ENCODE data around the gene GPC5. TPM values are rescaled to one million over a fixed set of nuclear protein-coding genes. Genes with fewer than 3 reads are reported as not detected.

The GPC5 gene
- total RNA-seq, 1 experiment from 2014 or later, result 0.15 TPM

GRCh38 chr13:92621985-92622384, 1223.6 kb downstream of the GPC5 start:
- Mint-ChIP-seq H3K4me1 (no peaks in the 10 kb centered on the region; a peak in 1 of 4 replicates), H3K9me3 (no peaks in the 10 kb centered on the region), H3K27ac (no peak overlapping the region), H3K4me3 (no peak overlapping the region), H3K27me3 (ENCODE audit: low read depth) (no peaks in the 10 kb centered on the region), H3K36me3 (ENCODE audit: insufficient read depth in 1 of 3, low read depth in 3 of 3) (no peaks in the 10 kb centered on the region)
- H3K4ac ChIP-seq (ENCODE audit: low read depth, low read length), result no peak overlapping the region
- H3K9me3 ChIP-seq (ENCODE audit: control insufficient read depth, low read depth, low read length), result no peaks in the 10 kb centered on the region
- H3K27me3 ChIP-seq (ENCODE audit: insufficient read depth, low read length), result no peaks in the 10 kb centered on the region
- no peak overlapping the region for H2BK15ac ChIP-seq (ENCODE audit: low read depth, low read length)
- no peak overlapping the region for H4K5ac ChIP-seq (ENCODE audit: insufficient read length, low read depth, low read length)
- no peak overlapping the region for H2BK5ac ChIP-seq (ENCODE audit: insufficient read length, low read length)
- WGBS (ENCODE audit: extremely low coverage, insufficient read length, low lambda C conversion rate), result no CpG with 5 or more reads among the region's 5 CpGs
- no peak overlapping the region for H3K27ac ChIP-seq (ENCODE audit: insufficient read length, low read depth, low read length)
- H3K23ac ChIP-seq (ENCODE audit: insufficient read length, low read depth, low read length), result no peak overlapping the region
- no peak overlapping the region for H3K18ac ChIP-seq (ENCODE audit: insufficient read length, low read depth, low read length)
- H2BK120ac ChIP-seq (ENCODE audit: low read depth, low read length, poor library complexity, severe bottlenecking), result no peak overlapping the region
- H2BK12ac ChIP-seq (ENCODE audit: insufficient read length, low read depth, low read length), result no peak overlapping the region
- no peak overlapping the region for H3K9ac ChIP-seq (ENCODE audit: extremely low read depth, insufficient read length, low read length)
- no peak overlapping the region for H3K56ac ChIP-seq (ENCODE audit: insufficient read length, low read depth, low read length)
- H3K23me2 ChIP-seq (ENCODE audit: insufficient read length, low read depth, low read length, poor library complexity, severe bottlenecking), result no peaks in the 10 kb centered on the region
- no peaks in the 10 kb centered on the region for H3K79me1 ChIP-seq (ENCODE audit: insufficient read depth, low read depth, low read length, poor library complexity, severe bottlenecking)
- H2AFZ ChIP-seq (ENCODE audit: low read length), result no peak overlapping the region
- no peak overlapping the region for H3T11ph ChIP-seq (ENCODE audit: low read length)
- H3K4me1 ChIP-seq (ENCODE audit: insufficient read depth, low read length), result no peaks in the 10 kb centered on the region
- DNase-seq, result no peak
- H2BK20ac ChIP-seq (ENCODE audit: low read depth, low read length, poor library complexity, severe bottlenecking), result no peak overlapping the region
- H2AK5ac ChIP-seq (ENCODE audit: insufficient read length, low read length), result no peak overlapping the region
- no peak for TF ChIP-seq CTCF (conservative IDR thresholded peaks at IDR 0.05)
- no peak overlapping the region for H3K4me2 ChIP-seq (ENCODE audit: insufficient read depth, insufficient read length, low read length)
- no peaks in the 10 kb centered on the region for H3K79me2 ChIP-seq (ENCODE audit: insufficient read depth, low read length)
- no peak overlapping the region for H3K14ac ChIP-seq (ENCODE audit: insufficient read depth, low read length)
- no peak overlapping the region for H4K8ac ChIP-seq (replicated peaks; ENCODE audit: insufficient read length, low read depth, low read length)
- no peak overlapping the region for H4K91ac ChIP-seq (ENCODE audit: insufficient read length, low read depth, low read length)
- H4K20me1 ChIP-seq (ENCODE audit: control insufficient read depth, insufficient read depth, insufficient read length), result no peaks in the 10 kb centered on the region

All from H9 (cell line).